Suprapubic skin (tissue), 4 donors: ENCODE data around the gene ADD3.

Source experiments
- CTCF ChIP-seq, 2 donors: fragments of 200-600 bp in 1 of 2; fragments of 450-650 bp in 1 of 2; sonication (generic) in 1 of 2; IDR thresholded peaks; one replicate each; pipeline ENCODE4 v1.5.1; 2016 to 2019; ENCODE audit warnings: antibody characterized with exemption in 2 of 2, mild to moderate bottlenecking in 1 of 2, moderate library complexity in 1 of 2
- EP300 ChIP-seq: sonication (generic); formaldehyde crosslinking; IDR thresholded peaks from one replicate; pipeline ENCODE4 v1.6.1; 2017; ENCODE audit warnings: antibody characterized with exemption
- POLR2AphosphoS5 ChIP-seq, 3 donors: sonication (generic); formaldehyde crosslinking; IDR thresholded peaks; one replicate each; pipeline ENCODE4 v1.6.1; 2017; ENCODE audit warnings: antibody characterized with exemption in 3 of 3

DNA sequence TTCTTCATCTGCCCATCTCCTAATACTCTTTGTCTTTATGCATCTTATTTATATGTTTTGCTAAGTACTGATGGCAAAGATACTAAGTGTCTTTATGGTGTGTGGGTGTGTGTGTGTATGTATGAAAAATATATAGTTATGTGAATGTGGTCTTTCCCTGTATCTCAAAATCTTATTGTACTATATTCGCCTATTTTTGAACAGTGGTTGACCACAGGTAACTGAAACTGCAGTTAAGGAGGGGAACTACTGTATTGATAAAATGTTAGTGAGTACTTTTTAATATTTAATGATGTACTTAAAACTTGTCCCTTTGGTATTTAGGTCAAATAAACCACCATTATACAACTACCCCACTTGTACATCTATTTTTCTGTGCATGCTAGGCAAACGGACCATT is 85.9 kb downstream of the ADD3 start:
- TF ChIP-seq CTCF (IDR thresholded peaks at IDR 0.05) (no peak), EP300 (no peak), POLR2AphosphoS5 (IDR thresholded peaks at IDR 0.05) (no peak)
